HCT116 (cell line): ENCODE measurements around the gene FASTKD2. TPM values are rescaled to one million over a fixed set of nuclear protein-coding genes. Genes with fewer than 3 reads are reported as not detected.

Source experiments
- ATAC-seq: fragments of 200-7000 bp; cut with Tn5 transposase; 2 replicates; pipeline ENCODE4 v1.9.1; 2020; ENCODE audit warnings: mild to moderate bottlenecking, moderate library complexity
- BruUV-seq: library from RNA; stranded (reverse); fragments of 400-500 nt; replicated peaks from 2 replicates; lab custom pipeline; 2021; lab: Mats Ljungman, UMichigan
- CTCF ChIA-PET: fragments of 300-600 bp; sonication (Branson Sonifier 250); formaldehyde crosslinking; loops from one replicate; lab custom pipeline; 2021; ENCODE audit warnings: antibody characterized with exemption; lab: Charles Lee
- POLR2A ChIA-PET: fragments of 300-600, 350-600 bp; sonication (Branson Sonifier 250); formaldehyde crosslinking; loops from one replicate; lab custom pipeline; 2021; ENCODE audit warnings: antibody characterized with exemption; lab: Charles Lee
- RAD21 ChIA-PET, 2 experiments: fragments of 300-600 bp; sonication (Branson Sonifier 250); formaldehyde crosslinking; loops; one replicate each; lab custom pipeline; 2023; ENCODE audit warnings: low total read pairs in 2 of 2; ENCODE audit not compliant: uncharacterized antibody in 2 of 2, unreplicated experiment in 2 of 2, low non-redundant PET in 1 of 2; lab: Charles Lee
- DNase-seq: peaks from one replicate; pipeline ENCODE4 v3.0.0-alpha.2; 2010; ENCODE audit warnings: low read depth, low spot score
- H2AFZ ChIP-seq: fragments of 200-600 bp; shearing (Covaris generic), sonication (generic); 2 replicates; pipeline ENCODE4 v1.6.1; 2017; ENCODE audit warnings: low read depth, mixed run types, mixed read lengths, antibody characterized with exemption, low read length; ENCODE audit not compliant: poor library complexity, severe bottlenecking
- H3K27ac ChIP-seq: 2 replicates; pipeline ENCODE4 v1.5.1; 2012; ENCODE audit warnings: low read depth, low read length
- H3K27me3 ChIP-seq: fragments of 200-600 bp; sonication (generic); 2 replicates; pipeline ENCODE4 v1.6.1; 2016; ENCODE audit warnings: mixed run types, low read length, mixed read lengths; ENCODE audit not compliant: insufficient read depth
- H3K36me3 ChIP-seq, 2 experiments: fragments of 200-500 bp in 1 of 2; fragments of 200-600 bp in 1 of 2; sonication (Bioruptor generic) in 1 of 2; sonication (generic) in 1 of 2; 2 replicates each; pipeline versions ENCODE4 v1.5.1 to v1.6.1; 2014 to 2016; ENCODE audit warnings: low read length in 2 of 2, inconsistent platforms in 1 of 2, mixed read lengths in 1 of 2, mixed run types in 1 of 2; ENCODE audit not compliant: insufficient read depth in 2 of 2, control insufficient read depth in 1 of 2
- H3K4me1 ChIP-seq, 2 experiments: fragments of 200-600 bp in 1 of 2; sonication (generic) in 1 of 2; 2 replicates each; pipeline versions ENCODE4 v1.5.1 to v1.6.1; 2012 to 2017; ENCODE audit warnings: low read length in 2 of 2, inconsistent platforms in 1 of 2, mild to moderate bottlenecking in 1 of 2, mixed read lengths in 1 of 2, mixed run types in 1 of 2, moderate library complexity in 1 of 2; ENCODE audit not compliant: insufficient read depth in 2 of 2, control insufficient read depth in 1 of 2
- H3K4me2 ChIP-seq: fragments of 200-600 bp; sonication (generic); 2 replicates; pipeline ENCODE4 v1.6.1; 2017; ENCODE audit warnings: mixed run types, low read length, mixed read lengths
- H3K4me3 ChIP-seq, 2 experiments: fragments of 200-600 bp in 1 of 2; sonication (generic) in 1 of 2; replicated peaks in 1 of 2; 2 replicates each; pipeline ENCODE4 v1.5.1; 2011 to 2016; ENCODE audit warnings: low read length in 2 of 2, control low read depth in 1 of 2, low read depth in 1 of 2, mild to moderate bottlenecking in 1 of 2, mixed read lengths in 1 of 2, mixed run types in 1 of 2
- H3K79me2 ChIP-seq: fragments of 200-600 bp; sonication (generic); 2 replicates; pipeline ENCODE4 v1.6.1; 2017; ENCODE audit warnings: mild to moderate bottlenecking, mixed run types, low read length, moderate library complexity, mixed read lengths; ENCODE audit not compliant: insufficient read depth
- H3K9ac ChIP-seq: fragments of 200-600 bp; sonication (generic); 2 replicates; pipeline ENCODE4 v1.6.1; 2016; ENCODE audit warnings: low read length, mixed read lengths
- H3K9me2 ChIP-seq: fragments of 200-600 bp; sonication (generic), shearing (Covaris generic); 2 replicates; pipeline ENCODE4 v1.6.1; 2017; ENCODE audit warnings: mixed run types, mild to moderate bottlenecking, moderate library complexity; ENCODE audit not compliant: insufficient read depth
- H3K9me3 ChIP-seq, 2 experiments: fragments of 200-500 bp in 1 of 2; fragments of 200-600 bp in 1 of 2; sonication (Bioruptor generic) in 1 of 2; sonication (generic) in 1 of 2; 2 replicates each; pipeline ENCODE4 v1.6.1; 2014 to 2017; ENCODE audit warnings: low read length in 2 of 2, mixed read lengths in 2 of 2, inconsistent platforms in 1 of 2, low read depth in 1 of 2, mild to moderate bottlenecking in 1 of 2, mixed run types in 1 of 2, moderate library complexity in 1 of 2; ENCODE audit not compliant: control insufficient read depth in 1 of 2, insufficient read depth in 1 of 2
- H4K20me1 ChIP-seq: fragments of 200-600 bp; sonication (generic), shearing (Covaris generic); 2 replicates; pipeline ENCODE4 v1.6.1; 2017; ENCODE audit warnings: mixed run types, mild to moderate bottlenecking, moderate library complexity; ENCODE audit not compliant: insufficient read depth
- CTCF ChIP-seq, 3 experiments: fragments of 200-600 bp in 1 of 3; sonication (generic) in 1 of 3; IDR thresholded peaks in 2 of 3; conservative IDR thresholded peaks in 1 of 3; 2 replicates each; pipeline ENCODE4 v1.5.1; 2012 to 2017; ENCODE audit warnings: low read depth in 2 of 3, low read length in 2 of 3, antibody characterized with exemption in 1 of 3, borderline replicate concordance in 1 of 3, control low read depth in 1 of 3, mild to moderate bottlenecking in 1 of 3, mixed read lengths in 1 of 3, mixed run types in 1 of 3, moderate library complexity in 1 of 3; ENCODE audit not compliant: insufficient read depth in 1 of 3
- RAD21 ChIP-seq: IDR thresholded peaks from 2 replicates; pipeline ENCODE4 v1.6.1; 2012; ENCODE audit warnings: low read depth, mild to moderate bottlenecking
- SP1 ChIP-seq: IDR thresholded peaks from 2 replicates; pipeline ENCODE4 v1.6.1; 2012; ENCODE audit warnings: low read depth
- intact Hi-C: fragments of 100-400 bp; cut with micrococcal nuclease; formaldehyde crosslinking; loops from 2 replicates; pipeline ENCODE4 v1.10.0; 2022
- microRNA-seq: library from miRNA; unstranded; fragments of <30 nt; microRNA quantifications from one replicate; pipeline ENCODE4, GENCODE V29; 2016; ENCODE audit warnings: borderline number of aligned reads
- total RNA-seq: library from RNA; stranded (reverse); gene quantifications from one replicate; pipeline ENCODE4 v1.2.1, GENCODE V29; 2021; ENCODE audit not compliant: unreplicated experiment

Gene FASTKD2
- total RNA-seq, 1 experiment from 2014 or later = 24.4 TPM

GRCh38 chr2:206840999-206841398, 75.6 kb downstream of the FASTKD2 start:
- no TSS peak for BruUV-seq
- H3K9me3 ChIP-seq = no peaks in the 10 kb centered on the region
- POLR2A ChIA-PET = no interaction called here
- RAD21 ChIA-PET = no interaction called here
- H3K9ac ChIP-seq = no peak overlapping the region
- TF ChIP-seq RAD21 (peak; percentile 14; the same call in 1 of the 2 replicates), CTCF (IDR thresholded peaks at IDR 0.05 in 2 of 3, conservative IDR thresholded peaks at IDR 0.05 in 1 of 3; ENCODE audit: borderline replicate concordance in 1 of 3, insufficient read depth in 1 of 3, low read depth in 2 of 3, low read length in 2 of 3) (peak in 2 of 3 experiments; percentile 41 to 52; a peak in 4 of 6 replicates), SP1 (no peak)
- TF ChIP-seq, all 23 proteins: peak for 2
- CTCF ChIA-PET = no interaction called here
- H3K27me3 ChIP-seq = no peaks in the 10 kb centered on the region
- no peaks in the 10 kb centered on the region for H3K9me2 ChIP-seq
- no peaks in the 10 kb centered on the region for H3K79me2 ChIP-seq
- H3K4me1 ChIP-seq = no peaks in the 10 kb centered on the region
- H3K36me3 ChIP-seq = no peaks in the 10 kb centered on the region
- no peak overlapping the region for H3K27ac ChIP-seq
- ATAC-seq (peak; percentile 69), DNase-seq (no peak)
- H4K20me1 ChIP-seq = no peaks in the 10 kb centered on the region
- intact Hi-C loops = no loop called here
- no peak overlapping the region for H3K4me2 ChIP-seq
- H2AFZ ChIP-seq = no peak overlapping the region
- H3K4me3 ChIP-seq = no peak overlapping the region

Small RNA genes within 50 kb of the gene (microRNA-seq; reads per million reads assigned to microRNA genes)
- gene MIR3130-1 (not detected), gene MIR3130-2 (not detected)

Other genes with a start within 250 kb of the FASTKD2 start
- not detected for gene FAM237A, start 123.1 kb upstream of the FASTKD2 start, total RNA-seq
- gene DYTN, start 47.2 kb upstream of the FASTKD2 start, total RNA-seq = not detected
- gene MDH1B, start 278 bp upstream of the FASTKD2 start, total RNA-seq = 3.7 TPM
- gene CPO, start 173.9 kb downstream of the FASTKD2 start, total RNA-seq = 0.32 TPM